ENCODE data around the gene SCO1. TPM values are rescaled to one million over a fixed set of nuclear protein-coding genes. Genes with fewer than 3 reads are reported as not detected.
"Not testable (repeated sequence)": the region's sequence is repeated elsewhere in the genome, so short reads cannot be mapped to it uniquely, and the experiment has no call there.

Gene SCO1
- polyA plus RNA-seq, 6 donors from 2014 or later: 9.7 to 16.5 (median 13.9) TPM

DNA sequence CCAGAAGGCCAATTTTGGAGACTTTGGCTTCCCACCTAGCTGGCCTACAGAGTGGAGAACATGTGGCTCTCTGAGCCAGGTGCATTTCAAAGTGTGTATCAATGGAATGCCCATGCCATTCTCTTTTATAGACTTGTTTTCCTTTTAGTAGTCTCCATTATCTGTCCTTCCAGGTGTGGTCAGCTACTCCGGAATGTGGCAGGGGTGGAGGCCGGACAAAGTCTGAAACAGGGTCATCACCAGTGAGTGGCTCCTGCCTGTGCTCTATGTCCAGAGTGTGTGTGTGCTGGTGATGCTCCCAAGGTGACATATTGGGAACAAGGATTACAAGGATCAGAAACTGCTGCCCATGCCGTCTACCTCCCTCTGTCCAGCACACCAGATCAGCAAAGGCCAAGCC, 36.3 kb upstream of the SCO1 start:
- Mint-ChIP-seq H3K27ac (no peak overlapping the region), H3K4me1 (peaks cover 17 to 28% (median 26%) of the 10 kb centered on the region in 3 donors), H3K4me3 (peak overlapping the region in 1 of 8 donors; percentile 12), H3K9me3 (no peaks in the 10 kb centered on the region), H3K36me3 (no peaks in the 10 kb centered on the region), H3K27me3 (no peaks in the 10 kb centered on the region)
- ATAC-seq (ENCODE audit: low read depth in 2 of 2) (no peak), DNase-seq (no peak)

DNA sequence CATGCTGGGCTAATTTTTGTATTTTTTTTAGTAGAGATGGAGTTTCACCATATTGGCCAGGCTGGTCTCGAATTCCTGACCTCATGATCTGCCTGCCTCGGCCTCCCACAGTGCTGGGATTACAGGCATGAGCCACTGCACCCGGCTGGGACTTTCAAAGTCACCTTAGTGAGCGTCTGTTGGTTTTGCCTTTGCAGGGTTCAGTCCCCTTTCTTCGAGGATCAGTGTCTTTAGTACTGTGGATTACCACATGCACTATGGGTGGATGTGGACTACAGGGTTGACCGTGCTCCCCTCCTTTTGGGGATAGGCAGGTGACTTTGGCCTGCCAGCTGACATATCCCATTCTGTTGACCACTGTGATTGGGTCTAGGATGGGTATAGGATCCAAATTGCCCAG, 34.8 kb upstream of the SCO1 start:
- ATAC-seq (ENCODE audit: low read depth in 2 of 2); H3K36me3 Mint-ChIP-seq; H3K27ac Mint-ChIP-seq; H3K9me3 Mint-ChIP-seq; H3K27me3 Mint-ChIP-seq; DNase-seq: not testable (repeated sequence)
- peaks cover 15 to 25% (median 23%) of the 10 kb centered on the region in 3 donors for H3K4me1 Mint-ChIP-seq
- peak overlapping the region in 2 of 8 donors; percentile 62 to 70 for H3K4me3 Mint-ChIP-seq

DNA sequence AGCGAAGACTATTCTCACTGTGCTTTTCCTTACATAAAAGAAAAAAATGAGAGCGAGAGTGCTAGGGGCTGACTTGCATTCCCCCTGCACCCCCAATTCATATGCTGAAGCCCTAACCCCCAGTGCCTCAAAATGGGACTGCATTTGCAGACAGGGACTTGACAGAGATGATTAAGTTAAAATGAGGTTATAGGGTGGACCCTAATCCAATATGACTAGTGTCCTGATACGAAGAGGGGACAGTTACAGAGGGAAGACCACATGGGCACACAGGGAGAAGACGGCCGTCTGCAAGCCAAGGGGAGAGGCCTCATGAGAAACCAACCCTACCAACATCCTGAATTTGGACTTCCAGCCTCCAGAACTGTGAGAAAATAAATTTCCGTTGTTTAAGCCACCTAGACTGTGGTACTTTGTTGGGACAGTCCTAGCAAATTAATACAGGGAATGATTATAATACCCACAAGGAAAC, 34.1 kb upstream of the SCO1 start:
- Mint-ChIP-seq H3K4me1 (peaks cover 13 to 23% (median 21%) of the 10 kb centered on the region in 3 donors), H3K27me3 (no peaks in the 10 kb centered on the region), H3K27ac (peak overlapping the region in 3 of 6 donors; percentile 38 to 89 (median 42)), H3K36me3 (no peaks in the 10 kb centered on the region), H3K4me3 (peak overlapping the region in 5 of 8 donors; percentile 79 to 99 (median 95)), H3K9me3 (no peaks in the 10 kb centered on the region)
- no peak for ATAC-seq (ENCODE audit: low read depth in 2 of 2)
- DNase-seq: no peak

DNA sequence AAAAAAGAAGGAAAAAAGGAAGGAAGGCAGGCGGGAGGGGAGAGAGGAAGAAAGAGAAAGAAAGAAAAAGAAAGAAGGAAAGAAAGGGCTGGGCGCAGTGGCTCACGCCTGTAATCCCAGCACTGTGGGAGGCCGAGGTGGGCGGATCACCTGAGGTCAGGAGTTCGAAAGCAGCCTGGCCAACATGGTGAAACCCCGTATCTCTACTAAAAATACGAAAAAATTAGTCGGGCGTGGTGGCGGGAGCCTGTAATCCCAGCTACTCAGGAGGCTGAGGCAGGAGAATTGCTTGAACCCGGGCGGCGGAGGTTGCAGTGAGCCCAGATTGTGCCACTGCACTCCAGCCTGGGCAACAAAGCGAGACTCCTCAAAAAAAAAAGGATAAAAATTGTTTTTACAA, 32.9 kb upstream of the SCO1 start:
- DNase-seq; H3K36me3 Mint-ChIP-seq; ATAC-seq (ENCODE audit: low read depth in 2 of 2); H3K27me3 Mint-ChIP-seq; H3K9me3 Mint-ChIP-seq: not testable (repeated sequence)
- Mint-ChIP-seq H3K4me1 (peaks cover 13 to 23% (median 21%) of the 10 kb centered on the region in 3 donors), H3K4me3 (peak overlapping the region; percentile 79 to 99 (median 94)), H3K27ac (peak overlapping the region in 5 of 6 donors; percentile 84 to 99 (median 87))

DNA sequence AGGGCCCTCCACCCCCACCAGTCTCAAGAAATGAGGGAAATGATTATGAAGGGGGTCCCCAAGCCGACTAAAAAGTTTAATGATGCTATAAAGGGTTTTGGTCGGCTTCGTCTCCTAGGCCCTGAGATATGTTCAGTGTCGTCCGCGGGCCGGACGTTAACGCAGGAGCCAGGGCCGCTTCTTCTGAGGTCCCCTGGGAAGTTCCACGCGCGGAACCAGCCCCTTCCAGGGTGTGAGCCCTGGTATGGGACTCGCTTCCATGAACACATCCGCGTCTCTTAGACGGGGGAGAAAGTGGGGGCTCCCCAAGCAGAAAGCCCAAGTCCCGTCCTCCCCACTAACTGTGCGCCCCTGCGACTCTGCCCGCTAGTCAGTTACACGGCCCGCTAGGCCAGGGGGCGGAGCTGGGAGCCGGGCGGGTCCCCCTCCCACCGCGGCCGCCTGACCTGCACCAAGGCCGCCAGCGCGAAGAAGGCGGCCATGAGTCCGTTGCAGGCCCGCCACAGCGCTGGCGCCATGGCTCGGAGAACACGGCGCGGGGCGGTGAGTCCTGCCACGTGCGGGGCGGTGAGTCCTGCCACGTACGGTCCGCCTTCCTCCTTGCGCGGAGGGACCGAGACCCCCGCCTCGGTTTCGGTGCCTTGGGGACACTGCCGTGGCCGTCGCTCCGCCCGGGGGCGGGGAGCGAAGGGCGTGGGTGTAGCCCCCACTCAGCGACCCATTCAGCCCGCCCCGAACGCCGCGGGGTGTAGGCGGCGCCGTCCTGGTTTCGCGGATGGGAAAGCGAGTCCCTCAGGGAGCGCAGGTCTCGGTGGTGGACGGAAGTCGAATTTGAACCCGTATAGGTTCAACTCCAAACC, 32.2 kb upstream of the SCO1 start, which contains the start of gene TMEM220:
TSS of gene TMEM220 (minus strand) at position 690 of the 860 bp plus-strand sequence. CDS start at position 518, 172 bp downstream.
- H3K27me3 Mint-ChIP-seq: no peaks in the 10 kb centered on the region
- H3K4me3 Mint-ChIP-seq: peak within 1 kb of the TSS; percentile 79 to 99 (median 94)
- peaks cover 0 to 6% of the 10 kb centered on the region in 2 donors for H3K36me3 Mint-ChIP-seq
- DNase-seq: peak; percentile 55
- peak within 1 kb of the TSS; percentile 67 to 99 (median 88) for H3K27ac Mint-ChIP-seq
- H3K4me1 Mint-ChIP-seq: peaks cover 11 to 23% (median 21%) of the 10 kb centered on the region in 3 donors
- peak; percentile 78 to 84 for ATAC-seq (ENCODE audit: low read depth in 2 of 2)
- H3K9me3 Mint-ChIP-seq: no peaks in the 10 kb centered on the region

DNA sequence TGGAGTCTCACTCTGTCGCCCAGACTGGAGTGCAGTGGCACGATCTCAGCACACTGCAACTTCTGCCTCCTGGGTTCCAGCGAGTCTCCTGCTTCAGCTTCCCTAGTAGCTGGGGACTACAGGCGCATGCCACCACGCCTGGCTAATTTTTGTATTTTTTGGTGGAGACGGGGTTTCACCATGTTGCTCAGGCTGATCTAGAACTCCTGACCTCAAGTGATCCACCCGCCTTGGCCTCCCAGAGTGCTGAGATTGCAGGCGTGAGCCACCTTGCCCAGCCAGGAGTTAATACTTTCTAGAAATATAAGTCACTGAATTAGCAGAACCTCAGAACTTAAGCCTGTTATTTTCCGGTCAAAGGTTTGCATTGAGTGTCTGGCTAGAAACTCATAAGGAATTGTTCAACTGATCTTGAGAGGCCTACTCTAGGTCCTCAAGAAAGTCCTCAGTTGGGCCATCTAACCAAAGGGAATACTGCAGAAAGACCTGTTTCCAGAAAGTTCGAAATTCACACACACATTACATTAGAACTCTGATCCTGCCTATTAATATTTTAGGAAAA, 31.1 kb upstream of the SCO1 start:
- no peak for DNase-seq
- no peak for ATAC-seq (ENCODE audit: low read depth in 2 of 2)
- Mint-ChIP-seq H3K4me1 (peaks cover 9 to 23% (median 21%) of the 10 kb centered on the region in 3 donors), H3K9me3 (no peaks in the 10 kb centered on the region), H3K36me3 (peaks cover 0 to 6% of the 10 kb centered on the region in 2 donors), H3K27ac (peak overlapping the region in 4 of 6 donors; percentile 32 to 89 (median 54)), H3K27me3 (no peaks in the 10 kb centered on the region), H3K4me3 (peak overlapping the region in 6 of 8 donors; percentile 12 to 99 (median 93))

DNA sequence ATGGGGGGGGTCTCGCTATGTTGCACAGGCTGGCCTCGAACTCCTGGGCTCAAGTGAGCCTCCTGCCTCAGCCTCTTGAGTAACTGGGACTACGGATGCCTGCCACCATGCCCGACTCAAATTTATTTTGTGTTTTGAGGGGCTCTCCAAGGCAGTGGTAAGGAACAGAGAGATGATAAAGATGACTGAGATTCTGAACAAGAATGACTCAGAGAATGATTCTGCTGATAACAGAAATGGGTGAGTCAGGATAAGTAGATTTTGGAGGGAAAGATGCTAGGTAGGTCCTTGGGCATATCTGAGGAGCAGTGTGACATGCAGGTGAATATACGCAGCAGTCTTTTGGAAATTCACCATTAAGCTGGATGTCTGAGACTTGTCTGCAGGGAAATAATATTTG, 29.9 kb upstream of the SCO1 start:
- Mint-ChIP-seq H3K4me3 (peak overlapping the region in 2 of 8 donors; percentile 33 to 56), H3K27ac (peak overlapping the region in 4 of 6 donors; percentile 4 to 57 (median 32))

DNA sequence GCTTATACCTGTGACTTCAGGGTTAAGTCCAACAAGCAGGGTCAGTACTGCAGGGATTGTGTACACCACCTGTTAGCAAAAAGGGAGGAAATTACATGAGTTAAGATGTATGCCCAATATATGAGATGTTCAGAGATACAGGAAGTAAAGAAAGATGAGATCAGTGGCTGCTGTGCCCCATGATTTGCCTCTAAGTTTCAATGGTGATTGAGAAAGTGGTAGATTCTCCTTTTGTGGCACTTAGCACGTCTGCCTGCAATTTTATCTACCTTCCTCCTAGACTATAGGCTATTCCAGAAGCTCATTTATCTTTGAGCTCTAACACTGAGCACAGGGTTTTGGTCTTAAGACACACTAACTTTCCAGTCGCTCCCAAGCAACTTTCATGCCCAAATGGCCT, 28.9 kb upstream of the SCO1 start:
- no peaks in the 10 kb centered on the region for H3K9me3 Mint-ChIP-seq
- H3K27me3 Mint-ChIP-seq: no peaks in the 10 kb centered on the region
- H3K4me1 Mint-ChIP-seq: peaks cover 9 to 18% (median 13%) of the 10 kb centered on the region in 3 donors
- ATAC-seq (ENCODE audit: low read depth in 2 of 2) (no peak), DNase-seq (no peak)
- H3K36me3 Mint-ChIP-seq: peaks cover 0 to 6% of the 10 kb centered on the region in 2 donors
- H3K27ac Mint-ChIP-seq: no peak overlapping the region
- peak overlapping the region in 1 of 8 donors; percentile 56 for H3K4me3 Mint-ChIP-seq

More for the DNA sequence above, 29.9 kb upstream of the SCO1 start:
- peaks cover 0 to 6% of the 10 kb centered on the region in 2 donors for H3K36me3 Mint-ChIP-seq
- no peak for DNase-seq
- H3K4me1 Mint-ChIP-seq: peaks cover 9 to 19% (median 13%) of the 10 kb centered on the region in 3 donors
- H3K27me3 Mint-ChIP-seq: no peaks in the 10 kb centered on the region
- no peaks in the 10 kb centered on the region for H3K9me3 Mint-ChIP-seq
- ATAC-seq (ENCODE audit: low read depth in 2 of 2): no peak

DNA sequence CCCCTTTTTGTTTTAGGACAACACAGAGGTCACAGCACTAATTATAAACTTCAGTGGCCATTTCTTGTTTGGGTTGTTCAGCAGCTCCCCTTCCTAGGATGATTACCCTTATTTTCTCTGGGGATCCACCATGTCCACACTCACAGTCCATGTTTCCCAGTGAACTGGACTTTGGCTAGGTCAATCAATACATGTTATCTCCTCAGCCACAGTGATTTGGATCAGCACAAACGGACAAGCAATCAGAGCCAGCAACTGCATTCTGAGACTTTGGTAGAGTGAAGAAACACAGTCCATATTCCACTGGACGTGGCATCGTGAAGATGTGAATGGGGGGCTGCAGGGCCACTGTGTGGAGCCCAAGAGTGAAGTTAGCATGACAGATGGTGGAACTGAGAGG, 27.9 kb upstream of the SCO1 start:
- Mint-ChIP-seq H3K9me3 (no peaks in the 10 kb centered on the region), H3K4me1 (peaks cover 4 to 10% (median 5%) of the 10 kb centered on the region in 3 donors), H3K27ac (peak overlapping the region in 2 of 6 donors; percentile 5 to 27), H3K36me3 (peaks cover 0 to 6% of the 10 kb centered on the region in 2 donors), H3K27me3 (no peaks in the 10 kb centered on the region), H3K4me3 (no peak overlapping the region)
- DNase-seq (no peak), ATAC-seq (ENCODE audit: low read depth in 2 of 2) (no peak)

DNA sequence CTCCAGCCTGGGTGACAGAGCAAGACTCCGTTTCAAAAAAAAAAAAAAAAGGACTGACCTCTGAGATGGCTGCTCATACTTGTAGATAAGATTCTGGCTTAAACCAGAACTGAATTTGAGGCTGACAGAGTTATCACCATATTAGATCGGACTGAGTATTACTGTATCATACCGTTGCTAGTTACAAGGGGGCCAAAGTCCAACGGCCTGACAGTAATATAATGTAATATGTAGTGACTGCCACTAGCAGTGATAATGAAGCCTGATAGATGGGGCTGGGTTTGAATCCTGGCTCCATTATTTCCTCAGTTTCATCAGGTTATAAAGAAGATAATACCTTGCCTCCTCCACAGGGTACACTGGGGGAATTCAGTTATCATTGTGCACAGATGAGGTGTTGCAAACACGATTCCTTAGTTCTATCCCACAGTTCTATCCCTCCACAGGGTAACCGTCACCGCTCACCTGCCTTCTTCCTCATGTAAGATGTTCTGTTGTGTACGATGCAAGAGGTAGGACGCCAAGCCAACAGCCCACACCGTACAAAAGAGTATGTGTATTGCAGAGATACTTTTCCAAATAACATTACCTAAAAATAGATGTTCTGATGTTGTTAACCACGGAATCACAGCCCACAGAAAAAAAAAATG, 27.3 kb upstream of the SCO1 start:
- Mint-ChIP-seq H3K27me3 (no peaks in the 10 kb centered on the region), H3K36me3 (peaks cover 0 to 6% of the 10 kb centered on the region in 2 donors), H3K4me3 (no peak overlapping the region), H3K27ac (peak overlapping the region in 2 of 6 donors; percentile 7 to 62), H3K9me3 (no peaks in the 10 kb centered on the region), H3K4me1 (peaks cover 0 to 6% (median 0%) of the 10 kb centered on the region in 3 donors)
- ATAC-seq (ENCODE audit: low read depth in 2 of 2) (no peak), DNase-seq (no peak)

DNA sequence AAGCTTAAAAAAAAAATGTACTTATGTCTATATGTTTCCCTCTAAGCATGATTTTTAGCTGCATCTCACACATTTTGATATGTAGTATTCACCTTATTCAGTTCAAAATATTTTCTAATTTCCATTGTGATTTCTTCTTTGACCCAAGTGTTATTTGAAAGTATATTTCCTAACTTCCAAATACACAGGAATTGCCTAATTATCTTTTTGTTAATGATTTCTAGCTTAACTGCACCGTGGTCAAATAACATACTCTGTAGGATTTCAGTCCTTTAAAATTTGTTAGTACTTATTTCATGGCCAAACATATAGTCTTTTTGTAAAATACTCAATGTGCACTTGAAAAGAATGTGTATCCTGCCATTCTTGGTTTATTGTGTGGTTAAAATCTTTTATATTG, 21.2 kb upstream of the SCO1 start:
- ATAC-seq (ENCODE audit: low read depth in 2 of 2) (no peak), DNase-seq (no peak)
- peak overlapping the region in 1 of 6 donors; percentile 81 for H3K27ac Mint-ChIP-seq
- H3K4me1 Mint-ChIP-seq: no peaks in the 10 kb centered on the region
- H3K4me3 Mint-ChIP-seq: peak overlapping the region in 1 of 8 donors; percentile 52
- no peaks in the 10 kb centered on the region for H3K27me3 Mint-ChIP-seq
- H3K9me3 Mint-ChIP-seq: no peaks in the 10 kb centered on the region
- H3K36me3 Mint-ChIP-seq: no peaks in the 10 kb centered on the region

DNA sequence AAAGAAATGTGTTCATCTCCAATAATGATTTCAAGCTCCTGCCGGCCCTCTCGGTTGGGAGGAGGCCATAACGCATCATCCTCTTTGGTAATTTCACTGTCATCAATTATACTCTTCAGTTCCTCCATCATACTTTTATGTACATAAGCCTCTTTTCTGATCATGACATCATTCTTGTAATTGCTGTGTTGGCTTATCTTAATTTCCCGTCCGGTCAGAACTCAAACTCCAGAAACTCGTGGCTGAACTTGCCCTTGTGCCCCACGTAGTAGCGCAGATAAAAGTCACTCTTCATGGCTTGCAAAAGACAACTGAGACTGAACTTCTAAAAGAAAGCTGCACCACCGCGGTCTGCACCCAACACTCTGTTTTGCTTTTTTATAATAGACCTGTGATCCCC, 18.9 kb upstream of the SCO1 start:
- Mint-ChIP-seq H3K4me1 (no peaks in the 10 kb centered on the region), H3K4me3 (no peak overlapping the region), H3K27ac (peak overlapping the region in 5 of 6 donors; percentile 16 to 84 (median 50)), H3K9me3 (no peaks in the 10 kb centered on the region), H3K36me3 (peaks cover 11 to 14% of the 10 kb centered on the region in 2 donors), H3K27me3 (no peaks in the 10 kb centered on the region)
- ATAC-seq (ENCODE audit: low read depth in 2 of 2): no peak
- DNase-seq: no peak

DNA sequence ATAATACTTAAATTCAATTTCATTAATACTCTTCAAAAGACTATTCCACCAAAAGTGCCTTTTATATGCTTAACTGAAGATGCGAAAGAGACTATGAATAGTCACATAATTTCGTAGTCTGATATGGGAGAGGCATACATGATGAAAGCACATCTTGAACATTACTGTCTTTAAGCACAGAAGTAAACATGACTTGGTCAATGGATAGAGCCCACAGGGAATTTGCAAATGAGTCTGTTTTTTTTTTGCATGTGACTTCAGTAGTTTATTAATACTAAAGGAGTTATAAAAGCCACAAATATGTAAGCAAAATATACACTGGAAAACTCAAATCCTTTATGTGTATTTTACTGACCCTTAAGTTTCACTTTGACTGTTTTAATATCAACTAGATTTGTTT, 16.0 kb upstream of the SCO1 start:
- DNase-seq (no peak), ATAC-seq (ENCODE audit: low read depth in 2 of 2) (no peak)
- Mint-ChIP-seq H3K9me3 (no peaks in the 10 kb centered on the region), H3K36me3 (peaks cover 21 to 24% of the 10 kb centered on the region in 2 donors), H3K27ac (peak overlapping the region in 2 of 6 donors; percentile 9 to 39), H3K4me3 (no peak overlapping the region), H3K27me3 (no peaks in the 10 kb centered on the region), H3K4me1 (peaks cover 3 to 6% (median 5%) of the 10 kb centered on the region in 3 donors)

All from naive B cell (primary cell).